NB4 (cell line): ENCODE data around the gene UGT2B7.

Experiments
- MAX ChIP-seq: IDR thresholded peaks from 2 replicates; pipeline ENCODE4 v1.6.1; 2011; ENCODE audit warnings: low read depth, low read length
- POLR2A ChIP-seq: IDR thresholded peaks from 2 replicates; pipeline ENCODE4 v1.6.1; 2011; ENCODE audit warnings: mild to moderate bottlenecking; ENCODE audit not compliant: insufficient read length; ENCODE audit errors: extremely low read depth
- TF ChIP-seq, protein P1 (sequence below): IDR thresholded peaks from one replicate; pipeline ENCODE4 v1.5.1; 2012; ENCODE audit warnings: low read depth, low read length

GRCh38 chr4:69058410-69059059, 37.7 kb upstream of the UGT2B7 start:
- TF ChIP-seq, protein P1, sequence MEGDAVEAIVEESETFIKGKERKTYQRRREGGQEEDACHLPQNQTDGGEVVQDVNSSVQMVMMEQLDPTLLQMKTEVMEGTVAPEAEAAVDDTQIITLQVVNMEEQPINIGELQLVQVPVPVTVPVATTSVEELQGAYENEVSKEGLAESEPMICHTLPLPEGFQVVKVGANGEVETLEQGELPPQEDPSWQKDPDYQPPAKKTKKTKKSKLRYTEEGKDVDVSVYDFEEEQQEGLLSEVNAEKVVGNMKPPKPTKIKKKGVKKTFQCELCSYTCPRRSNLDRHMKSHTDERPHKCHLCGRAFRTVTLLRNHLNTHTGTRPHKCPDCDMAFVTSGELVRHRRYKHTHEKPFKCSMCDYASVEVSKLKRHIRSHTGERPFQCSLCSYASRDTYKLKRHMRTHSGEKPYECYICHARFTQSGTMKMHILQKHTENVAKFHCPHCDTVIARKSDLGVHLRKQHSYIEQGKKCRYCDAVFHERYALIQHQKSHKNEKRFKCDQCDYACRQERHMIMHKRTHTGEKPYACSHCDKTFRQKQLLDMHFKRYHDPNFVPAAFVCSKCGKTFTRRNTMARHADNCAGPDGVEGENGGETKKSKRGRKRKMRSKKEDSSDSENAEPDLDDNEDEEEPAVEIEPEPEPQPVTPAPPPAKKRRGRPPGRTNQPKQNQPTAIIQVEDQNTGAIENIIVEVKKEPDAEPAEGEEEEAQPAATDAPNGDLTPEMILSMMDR = no peak
- no peak for TF ChIP-seq POLR2A
- no peak for TF ChIP-seq MAX
